Spleen (tissue), 13 donors: ENCODE data around the gene MCEE. TPM values are rescaled to one million over a fixed set of nuclear protein-coding genes. Genes with fewer than 3 reads are reported as not detected.
A peak's percentile ranks its signal among the peaks of the same experiment; 100 is the strongest.
"Not testable (repeated sequence)": the region's sequence is repeated elsewhere in the genome, so short reads cannot be mapped to it uniquely, and the experiment has no call there.

ENCODE experiments used
- DNase-seq: peaks from one replicate; pipeline ENCODE4 v3.0.0-alpha.2; 2020
- H3K27ac ChIP-seq, 8 donors: fragments of 200-600 bp; sonication (generic) in 7 of 8; 1 replicate in 4 of 8; 2 replicates in 4 of 8; pipeline versions ENCODE4 v1.5.0 to v1.8.0; 2016 to 2021; ENCODE audit warnings: inconsistent platforms in 4 of 8, mild to moderate bottlenecking in 4 of 8, moderate library complexity in 1 of 8
- H3K27me3 ChIP-seq, 7 donors: fragments of 200-600 bp; sonication (generic) in 6 of 7; replicated peaks in 1 of 7; 1 replicate in 4 of 7; 2 replicates in 3 of 7; pipeline versions ENCODE4 v1.5.0 to v1.8.0; 2016 to 2021; ENCODE audit warnings: inconsistent platforms in 3 of 7, mild to moderate bottlenecking in 1 of 7
- H3K36me3 ChIP-seq, 6 donors: fragments of 200-600 bp; sonication (generic) in 5 of 6; 1 replicate in 4 of 6; 2 replicates in 2 of 6; pipeline versions ENCODE4 v1.5.0 to v1.8.0; 2016 to 2021; ENCODE audit warnings: inconsistent platforms in 2 of 6
- H3K4me1 ChIP-seq, 6 donors: fragments of 200-600 bp; sonication (generic) in 5 of 6; 1 replicate in 3 of 6; 2 replicates in 3 of 6; pipeline versions ENCODE4 v1.5.0 to v1.8.0; 2016 to 2021; ENCODE audit warnings: inconsistent platforms in 3 of 6
- H3K4me3 ChIP-seq, 8 donors: fragments of 200-600 bp; sonication (generic) in 7 of 8; 1 replicate in 4 of 8; 2 replicates in 4 of 8; pipeline versions ENCODE4 v1.5.0 to v1.8.0; 2016 to 2021; ENCODE audit warnings: inconsistent platforms in 4 of 8, mild to moderate bottlenecking in 4 of 8, moderate library complexity in 2 of 8
- H3K9me3 ChIP-seq, 8 donors: fragments of 200-600 bp; sonication (generic) in 7 of 8; 1 replicate in 4 of 8; 2 replicates in 4 of 8; pipeline versions ENCODE4 v1.5.0 to v1.8.0; 2016 to 2021; ENCODE audit warnings: inconsistent platforms in 4 of 8
- POLR2A ChIP-seq, 3 donors: fragments of 450-650 bp; IDR thresholded peaks; one replicate each; pipeline ENCODE4 v1.5.1; 2017; ENCODE audit warnings: antibody characterized with exemption in 3 of 3, mild to moderate bottlenecking in 1 of 3
- POLR2AphosphoS5 ChIP-seq, 3 donors: sonication (generic); formaldehyde crosslinking; IDR thresholded peaks; one replicate each; pipeline ENCODE4 v1.5.1; 2017; ENCODE audit warnings: antibody characterized with exemption in 3 of 3
- whole genome bisulfite sequencing, 5 donors: extraction: QIAGEN DNeasy Blood & Tissue Kit in 3 of 5; methylation state at CpG; one replicate each; pipeline versions ENCODE4 v1.1.5 to v1.1.7; 2013 to 2018; 5-methylcytosine and 5-hydroxymethylcytosine counted together
- intact Hi-C: fragments of 100-400 bp; cut with DNase I; formaldehyde crosslinking; loops from one replicate; pipeline ENCODE4 v1.15.0; 2023; ENCODE audit warnings: low total_unique reads
- long read RNA-seq, 2 donors: transcript quantifications; one replicate each; lab custom pipeline, GENCODE V29; 2026
- polyA plus RNA-seq, 3 donors: library from polyadenylated mRNA; stranded (reverse); fragments of 200-250 nt; gene quantifications; one replicate each; pipeline ENCODE4 v1.2.1, GENCODE V29; 2013
- total RNA-seq, 7 donors: library from RNA; depleted of rRNA in 3 of 7; stranded (reverse); fragments of >200 nt in 3 of 7; fragmentation: NEBNext Ultra II Directional in 4 of 7; extraction: Animal tissue kit (Norgen Biotek cat#: 25700) in 4 of 7; gene quantifications; one replicate each; pipeline versions ENCODE4 v1.1.0 to v1.2.1, GENCODE V29; 2016 to 2021
- TF ChIP-seq, protein P1 (sequence below), 11 experiments: fragments of 200-600 bp in 7 of 11; fragments of 450-650 bp in 4 of 11; sonication (generic) in 4 of 11; IDR thresholded peaks in 8 of 11; conservative IDR thresholded peaks in 3 of 11; 1 replicate in 7 of 11; 2 replicates in 4 of 11; pipeline versions ENCODE4 v1.4.0 to v1.8.0; 2016 to 2021; ENCODE audit warnings: antibody characterized with exemption in 11 of 11, inconsistent platforms in 4 of 11, mild to moderate bottlenecking in 1 of 11
- donor health status: healthy with polysubstance abuse.
- donor health status: DM: no; HTN: no; CAD: no; lungs with moderate emphysema.
- donor health status: DM: no; HTN: no; CAD: no.
- donor health status: Bipolar disorder and iron deficiency.
- donor health status: healthy.
- donor health status: DM: no; HTN: no; CAD: no.
- donor health status: DM: yes; HTN: yes; CAD: no.

The MCEE gene
- total RNA-seq (10 to 100 TPM; 10.4 to 18.4 (median 14.2) TPM), polyA plus RNA-seq (10 to 100 TPM; 15.6 to 21.8 (median 18.0) TPM)
- long read RNA-seq, donor 1, partial matches to known transcripts = 0 of 4 reads
- long read RNA-seq, donor 1, other reads (novel, unspliced or antisense) = 0 of 4 reads
- long read RNA-seq, donor 2, transcript MCEE-201 (3 exons, 835 nt) = major isoform, 5 of 5 reads
- long read RNA-seq, donor 2, partial matches to known transcripts = 0 of 5 reads
- long read RNA-seq, donor 2, other reads (novel, unspliced or antisense) = 0 of 5 reads

DNA sequence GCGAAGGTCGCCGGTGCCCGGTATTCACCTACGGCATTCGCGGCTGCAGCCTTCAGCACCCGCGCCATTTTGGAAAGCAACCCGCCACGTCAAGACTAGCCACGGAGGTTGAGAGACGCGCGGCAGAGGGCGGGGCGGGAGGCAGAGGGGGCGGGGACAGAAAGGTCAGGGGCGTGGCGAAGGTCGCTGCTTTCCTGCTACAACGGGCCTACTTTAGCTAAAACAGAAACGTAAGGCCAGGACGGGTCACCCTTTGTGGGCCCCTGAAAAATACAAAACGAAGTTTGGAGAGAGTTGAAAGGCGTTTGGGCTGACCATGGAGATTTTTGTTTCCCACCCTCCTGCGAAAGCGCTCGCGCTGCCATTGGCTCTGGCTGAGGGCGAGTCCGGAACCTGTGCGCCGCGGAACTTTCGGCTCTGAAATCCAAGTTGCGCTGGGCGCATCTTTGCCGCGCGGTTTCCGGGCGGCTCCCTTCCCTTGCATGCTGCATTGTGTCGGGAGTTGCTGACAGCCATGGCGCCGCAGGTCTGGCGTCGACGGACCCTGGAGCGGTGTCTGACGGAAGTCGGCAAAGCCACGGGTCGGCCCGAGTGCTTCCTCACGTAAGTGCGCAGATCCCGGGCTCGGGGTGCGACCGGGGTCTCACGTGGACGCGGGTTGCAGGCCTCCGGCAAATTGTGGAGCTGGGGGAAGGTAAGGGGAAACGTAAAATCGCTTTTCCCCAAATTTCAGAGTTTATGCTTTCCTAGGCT lies at the start of gene MCEE, which contains the start of gene MPHOSPH10:
TSS of gene MCEE (minus strand) at position 78 of the 753 bp plus-strand sequence. CDS start at position 68, 10 bp downstream.
TSS of gene MPHOSPH10 (plus strand) at position 483 of the 753 bp plus-strand sequence. CDS start at position 515, 32 bp downstream.
- peak within 1 kb of the TSS; percentile 67 to 95 (median 84) for H3K4me3 ChIP-seq
- 0 to 1% (median 0%) methylated on average over 52 to 67 of the region's 67 CpGs for WGBS, 5 donors
- no peaks in the 10 kb centered on the region for H3K27me3 ChIP-seq
- peak; percentile 98 for DNase-seq
- H3K36me3 ChIP-seq = peaks cover 3 to 33% (median 19%) of the 10 kb centered on the region in 6 donors
- TF ChIP-seq POLR2A (IDR thresholded peaks at IDR 0.05) (peak in 1 of 3 donors; percentile 2), POLR2AphosphoS5 (IDR thresholded peaks at IDR 0.05) (peak; percentile 76 to 89 (median 88))
- TF ChIP-seq, protein P1, sequence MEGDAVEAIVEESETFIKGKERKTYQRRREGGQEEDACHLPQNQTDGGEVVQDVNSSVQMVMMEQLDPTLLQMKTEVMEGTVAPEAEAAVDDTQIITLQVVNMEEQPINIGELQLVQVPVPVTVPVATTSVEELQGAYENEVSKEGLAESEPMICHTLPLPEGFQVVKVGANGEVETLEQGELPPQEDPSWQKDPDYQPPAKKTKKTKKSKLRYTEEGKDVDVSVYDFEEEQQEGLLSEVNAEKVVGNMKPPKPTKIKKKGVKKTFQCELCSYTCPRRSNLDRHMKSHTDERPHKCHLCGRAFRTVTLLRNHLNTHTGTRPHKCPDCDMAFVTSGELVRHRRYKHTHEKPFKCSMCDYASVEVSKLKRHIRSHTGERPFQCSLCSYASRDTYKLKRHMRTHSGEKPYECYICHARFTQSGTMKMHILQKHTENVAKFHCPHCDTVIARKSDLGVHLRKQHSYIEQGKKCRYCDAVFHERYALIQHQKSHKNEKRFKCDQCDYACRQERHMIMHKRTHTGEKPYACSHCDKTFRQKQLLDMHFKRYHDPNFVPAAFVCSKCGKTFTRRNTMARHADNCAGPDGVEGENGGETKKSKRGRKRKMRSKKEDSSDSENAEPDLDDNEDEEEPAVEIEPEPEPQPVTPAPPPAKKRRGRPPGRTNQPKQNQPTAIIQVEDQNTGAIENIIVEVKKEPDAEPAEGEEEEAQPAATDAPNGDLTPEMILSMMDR (IDR thresholded peaks at IDR 0.05 in 8 of 11, conservative IDR thresholded peaks at IDR 0.05 in 3 of 11) = peak in 1 of 11 experiments; percentile 23
- peaks cover 27 to 61% (median 47%) of the 10 kb centered on the region in 6 donors for H3K4me1 ChIP-seq
- H3K9me3 ChIP-seq = no peaks in the 10 kb centered on the region
- intact Hi-C loops = no loop called here
- H3K27ac ChIP-seq = peak within 1 kb of the TSS; percentile 92 to 96 (median 94)

DNA sequence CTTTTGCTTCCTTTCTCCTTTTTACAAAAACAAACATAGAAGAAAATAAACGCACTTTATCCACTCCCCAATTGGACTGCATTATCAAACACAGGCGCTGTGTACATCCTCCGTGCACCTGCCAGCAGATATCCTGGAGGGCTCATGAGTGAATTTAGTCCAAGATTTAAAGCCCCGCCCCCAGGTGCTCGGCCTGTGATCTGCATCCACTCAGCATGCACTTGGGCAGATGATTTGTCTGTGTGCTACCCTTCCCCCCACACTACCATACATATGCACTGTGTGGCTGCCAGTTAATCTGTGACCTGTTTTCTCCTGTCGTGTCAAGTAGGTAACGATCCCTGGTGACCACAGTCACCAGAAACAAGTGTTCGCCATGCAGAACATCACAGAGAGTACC lies 48.8 kb upstream of the MCEE start:
- H3K9me3 ChIP-seq, DNase-seq, H3K27ac ChIP-seq, H3K4me3 ChIP-seq, H3K27me3 ChIP-seq, H3K4me1 ChIP-seq, H3K36me3 ChIP-seq, intact Hi-C loops: not testable (repeated sequence)
- WGBS, 5 donors = 82 to 88% (median 84%) methylated on average over 8 of the region's 8 CpGs

DNA sequence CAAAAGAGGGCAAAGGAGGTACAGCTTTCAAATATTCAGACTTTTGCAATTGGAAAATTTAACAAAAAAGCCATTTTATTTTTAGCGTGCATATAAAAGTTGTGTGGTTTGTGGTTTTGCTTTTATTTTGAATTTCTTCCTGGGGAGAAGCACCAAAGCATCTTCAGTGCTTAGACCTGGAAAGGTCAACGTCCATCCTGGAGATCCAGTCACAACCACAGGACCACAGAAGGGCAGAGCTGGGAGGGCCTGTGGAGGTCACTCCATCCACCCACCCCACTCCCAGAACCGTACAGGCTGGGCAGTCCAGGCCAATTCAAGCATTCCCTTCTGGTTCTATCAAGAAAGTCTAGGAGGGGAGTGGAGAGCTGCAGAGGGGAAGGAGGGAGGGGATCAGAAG lies 44.2 kb upstream of the MCEE start:
- no peak for TF ChIP-seq POLR2A (IDR thresholded peaks at IDR 0.05)
- TF ChIP-seq, protein P1 (IDR thresholded peaks at IDR 0.05 in 8 of 11, conservative IDR thresholded peaks at IDR 0.05 in 3 of 11) = no peak
- no peak for TF ChIP-seq POLR2AphosphoS5 (IDR thresholded peaks at IDR 0.05)
- Histone ChIP-seq H3K27ac (no peak overlapping the region), H3K36me3 (no peaks in the 10 kb centered on the region), H3K4me1 (no peaks in the 10 kb centered on the region), H3K9me3 (no peaks in the 10 kb centered on the region), H3K27me3 (peaks cover 0 to 10% (median 0%) of the 10 kb centered on the region in 7 donors), H3K4me3 (no peak overlapping the region)
- 33 to 45% (median 39%) methylated on average over 3 of the region's 3 CpGs for WGBS, 5 donors
- intact Hi-C loops = no loop called here
- no peak for DNase-seq

DNA sequence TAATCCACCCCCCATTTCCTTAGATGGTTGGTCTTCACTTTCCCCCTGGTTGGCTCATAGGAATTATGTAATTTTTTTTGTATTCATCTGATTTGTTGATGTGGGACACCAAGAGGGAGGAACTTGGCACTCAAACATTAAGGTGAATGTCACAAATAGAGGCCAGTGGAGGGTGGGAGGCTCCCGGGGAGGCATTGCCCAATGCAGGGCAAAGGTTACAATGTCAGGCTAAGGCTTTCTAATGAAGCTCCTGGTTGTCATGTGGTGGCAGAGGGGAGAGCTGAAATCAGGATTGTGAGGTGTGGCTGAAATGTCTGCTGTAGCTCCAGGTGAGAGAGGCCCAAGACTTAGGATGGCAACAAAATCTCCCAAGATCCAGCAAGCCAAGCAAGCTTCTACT lies 43.1 kb upstream of the MCEE start:
- 45 to 80% (median 71%) methylated on average over 1 of the region's 1 CpG for WGBS, 5 donors
- H3K27ac ChIP-seq = no peak overlapping the region
- TF ChIP-seq POLR2AphosphoS5 (IDR thresholded peaks at IDR 0.05) = no peak
- no peak for TF ChIP-seq POLR2A (IDR thresholded peaks at IDR 0.05)
- no peak overlapping the region for H3K4me3 ChIP-seq
- H3K9me3 ChIP-seq = no peaks in the 10 kb centered on the region
- DNase-seq = no peak
- no peaks in the 10 kb centered on the region for H3K36me3 ChIP-seq
- H3K27me3 ChIP-seq = peaks cover 0 to 10% (median 0%) of the 10 kb centered on the region in 7 donors
- no peaks in the 10 kb centered on the region for H3K4me1 ChIP-seq
- intact Hi-C loops = no loop called here

- WGBS, 5 donors = 55 to 83% (median 75%) methylated on average over 3 of the region's 3 CpGs
- TF ChIP-seq POLR2AphosphoS5 (IDR thresholded peaks at IDR 0.05) (no peak), POLR2A (IDR thresholded peaks at IDR 0.05) (no peak)
- TF ChIP-seq, protein P1 (IDR thresholded peaks at IDR 0.05 in 8 of 11, conservative IDR thresholded peaks at IDR 0.05 in 3 of 11) = no peak
- DNase-seq = no peak
- intact Hi-C loops = no loop called here
- no peak overlapping the region for H3K27ac ChIP-seq
- no peaks in the 10 kb centered on the region for H3K9me3 ChIP-seq
- H3K4me1 ChIP-seq = no peaks in the 10 kb centered on the region
- no peaks in the 10 kb centered on the region for H3K27me3 ChIP-seq
- H3K4me3 ChIP-seq = no peak overlapping the region
- H3K36me3 ChIP-seq = no peaks in the 10 kb centered on the region
Measured at GRCh38 chr2:71166812-71167211, 36.8 kb upstream of the MCEE start.
